WTC11 (cell line): ENCODE measurements around the gene TMEM14A. TPM values are rescaled to one million over a fixed set of nuclear protein-coding genes. Genes with fewer than 3 reads are reported as not detected.

ENCODE experiments used
- ATAC-seq: fragments of 200-7000 bp; cut with Tn5 transposase; 2 replicates; pipeline ENCODE4 v1.10.0; 2021; ENCODE audit warnings: mild to moderate bottlenecking, moderate library complexity
- CTCF ChIA-PET: fragments of 300-600 bp; sonication (Branson Sonifier 250); formaldehyde crosslinking; loops from one replicate; lab custom pipeline; 2021; ENCODE audit warnings: antibody characterized with exemption; lab: Charles Lee
- POLR2A ChIA-PET: fragments of 350-600 bp; sonication (Branson Sonifier 250); formaldehyde crosslinking; loops from one replicate; lab custom pipeline; 2021; ENCODE audit warnings: antibody characterized with exemption; lab: Charles Lee
- DNase-seq: peaks from one replicate; pipeline ENCODE4 v3.0.0; 2021; ENCODE audit warnings: low spot score
- H3K27ac Mint-ChIP-seq: 2 replicates; pipeline ENCODE4 v1.8.0; 2021; ENCODE audit warnings: mixed read lengths
- H3K27me3 Mint-ChIP-seq: 2 replicates; pipeline ENCODE4 v1.8.0; 2021; ENCODE audit warnings: low read depth, mild to moderate bottlenecking, moderate library complexity, mixed read lengths
- H3K36me3 Mint-ChIP-seq: 2 replicates; pipeline ENCODE4 v1.8.0; 2021; ENCODE audit warnings: mixed read lengths
- H3K4me1 Mint-ChIP-seq: 2 replicates; pipeline ENCODE4 v1.8.0; 2022; ENCODE audit warnings: mixed read lengths
- H3K4me3 Mint-ChIP-seq: 2 replicates; pipeline ENCODE4 v1.8.0; 2021; ENCODE audit warnings: mild to moderate bottlenecking, moderate library complexity, mixed read lengths
- H3K9me3 Mint-ChIP-seq: 2 replicates; pipeline ENCODE4 v1.8.0; 2021; ENCODE audit warnings: mixed read lengths
- AR ChIP-seq: fragments of 250-450 bp; sonication (Bioruptor Pico); IDR thresholded peaks from 2 replicates; pipeline ENCODE4 v1.9.0; 2021; ENCODE audit warnings: mild to moderate bottlenecking
- ARID4B ChIP-seq: sonication (generic); formaldehyde crosslinking; IDR thresholded peaks from 2 replicates; pipeline ENCODE4 v1.8.0; 2023; ENCODE audit warnings: missing genetic modification reagents, mild to moderate bottlenecking, borderline replicate concordance
- ATF3 ChIP-seq: sonication (generic); formaldehyde crosslinking; conservative IDR thresholded peaks from 2 replicates; pipeline ENCODE4 v1.8.1; 2022; ENCODE audit warnings: mild to moderate bottlenecking, missing genetic modification reagents
- CREB1 ChIP-seq: sonication (generic); formaldehyde crosslinking; IDR thresholded peaks from 2 replicates; pipeline ENCODE4 v1.8.0; 2023; ENCODE audit warnings: mild to moderate bottlenecking, missing genetic modification reagents
- CTCF ChIP-seq: fragments of 200-600 bp; IDR thresholded peaks from 2 replicates; pipeline ENCODE4 v1.8.0; 2022; ENCODE audit warnings: antibody characterized with exemption
- ELF4 ChIP-seq: sonication (generic); formaldehyde crosslinking; IDR thresholded peaks from 2 replicates; pipeline ENCODE4 v1.8.1; 2022; ENCODE audit warnings: low read depth, mild to moderate bottlenecking, moderate library complexity, missing genetic modification reagents
- FOXK1 ChIP-seq: sonication (generic); formaldehyde crosslinking; IDR thresholded peaks from 2 replicates; pipeline ENCODE4 v1.8.0; 2022; ENCODE audit warnings: mild to moderate bottlenecking, moderate library complexity, missing genetic modification reagents
- GABPB1 ChIP-seq: sonication (generic); formaldehyde crosslinking; IDR thresholded peaks from 2 replicates; pipeline ENCODE4 v1.8.1; 2023; ENCODE audit warnings: mild to moderate bottlenecking, missing genetic modification reagents
- KAT7 ChIP-seq: sonication (generic); formaldehyde crosslinking; IDR thresholded peaks from 2 replicates; pipeline ENCODE4 v1.8.1; 2023; ENCODE audit warnings: missing genetic modification reagents, mild to moderate bottlenecking, borderline replicate concordance
- MLX ChIP-seq: sonication (generic); formaldehyde crosslinking; IDR thresholded peaks from 2 replicates; pipeline ENCODE4 v1.8.1; 2023; ENCODE audit warnings: mild to moderate bottlenecking, missing genetic modification reagents, moderate library complexity
- MXD4 ChIP-seq: fragments of 250-450 bp; sonication (Bioruptor Pico); IDR thresholded peaks from 2 replicates; pipeline ENCODE4 v1.8.0; 2021; ENCODE audit warnings: mild to moderate bottlenecking, moderate library complexity, borderline replicate concordance
- TEAD1 ChIP-seq: sonication (generic); formaldehyde crosslinking; IDR thresholded peaks from 2 replicates; pipeline ENCODE4 v1.8.0; 2022; ENCODE audit warnings: mild to moderate bottlenecking, missing genetic modification reagents
- USF2 ChIP-seq: sonication (generic); formaldehyde crosslinking; IDR thresholded peaks from 2 replicates; pipeline ENCODE4 v1.8.1; 2023; ENCODE audit warnings: mild to moderate bottlenecking, missing genetic modification reagents, moderate library complexity
- ZNF121 ChIP-seq: sonication (generic); formaldehyde crosslinking; IDR thresholded peaks from 2 replicates; pipeline ENCODE4 v1.8.0; 2023; ENCODE audit warnings: missing genetic modification reagents
- ZNF138 ChIP-seq: sonication (generic); formaldehyde crosslinking; conservative IDR thresholded peaks from 2 replicates; pipeline ENCODE4 v1.8.1; 2022; ENCODE audit warnings: mild to moderate bottlenecking, moderate library complexity, missing genetic modification reagents
- ZNF317 ChIP-seq: sonication (generic); formaldehyde crosslinking; IDR thresholded peaks from 2 replicates; pipeline ENCODE4 v1.8.1; 2023; ENCODE audit warnings: low read depth, mild to moderate bottlenecking, moderate library complexity, missing genetic modification reagents, borderline replicate concordance
- ZNF396 ChIP-seq: fragments of 250-450 bp; sonication (Bioruptor Pico); IDR thresholded peaks from 2 replicates; pipeline ENCODE4 v1.8.0; 2021; ENCODE audit warnings: mild to moderate bottlenecking, moderate library complexity, borderline replicate concordance
- ZNF671 ChIP-seq: fragments of 250-450 bp; sonication (Bioruptor Pico); IDR thresholded peaks from 2 replicates; pipeline ENCODE4 v1.8.0; 2021; ENCODE audit warnings: mild to moderate bottlenecking
- ZSCAN18 ChIP-seq: fragments of 250-450 bp; sonication (Bioruptor Pico); IDR thresholded peaks from 2 replicates; pipeline ENCODE4 v2.1.2; 2022; ENCODE audit warnings: mild to moderate bottlenecking, moderate library complexity
- total RNA-seq: library from RNA; stranded (reverse); gene quantifications from 3 replicates; pipeline ENCODE4 v1.2.3, GENCODE V29; 2021

TMEM14A gene
- total RNA-seq, 1 experiment from 2014 or later, result 8.7 TPM

- no peak overlapping the region for H3K4me3 Mint-ChIP-seq
- peaks cover 3% of the 10 kb centered on the region for H3K27me3 Mint-ChIP-seq
- no peak overlapping the region for H3K27ac Mint-ChIP-seq
- H3K36me3 Mint-ChIP-seq, result no peaks in the 10 kb centered on the region
- peaks cover 23% of the 10 kb centered on the region for H3K4me1 Mint-ChIP-seq
- ChIA-PET POLR2A (no interaction called here), CTCF (interaction anchor here (1.5 kb wide), 1 partner anchor 15 kb away, joined by 5 read pairs; no protein-coding TSS in a partner anchor)
- H3K9me3 Mint-ChIP-seq, result no peaks in the 10 kb centered on the region
- TF ChIP-seq ELF4 (no peak), ZNF138 (no peak), FOXK1 (CRISPR knock-in tag) (no peak), KAT7 (CRISPR knock-in tag) (no peak), CTCF (no peak), ZNF317 (no peak), MLX (CRISPR knock-in tag) (no peak), ARID4B (CRISPR knock-in tag) (no peak), TEAD1 (CRISPR knock-in tag) (no peak), MXD4 (no peak), ZNF671 (CRISPR knock-in tag) (no peak), ZNF121 (CRISPR knock-in tag) (no peak), USF2 (CRISPR knock-in tag) (no peak), CREB1 (no peak), AR (CRISPR knock-in tag) (no peak), ATF3 (CRISPR knock-in tag) (no peak), ZNF396 (no peak), GABPB1 (CRISPR knock-in tag) (no peak), ZSCAN18 (no peak)
- no peak for DNase-seq
- ATAC-seq, result no peak
Observed at GRCh38 chr6:52636830-52637229, 34.1 kb upstream of the TMEM14A start.
